ENCODE data around the gene SPEM3.

The SPEM3 gene

GRCh38 chr17:7437369-7437863, 8.8 kb downstream of the SPEM3 start:
- H3K27me3 Mint-ChIP-seq, result peaks cover 45% of the 10 kb centered on the region
- peak overlapping the region; percentile 53 for H3K27ac Mint-ChIP-seq
- H3K36me3 Mint-ChIP-seq (ENCODE audit: low read depth), result peaks cover 25% of the 10 kb centered on the region
- no peaks in the 10 kb centered on the region for H3K9me3 Mint-ChIP-seq
- intact Hi-C loops (cut with micrococcal nuclease), result loop anchor here (2.0 to 5.0 kb wide), 2 partner anchors 85 to 123 kb away; partner anchors contain the start of genes KCTD11 and SENP3
- H3K4me1 Mint-ChIP-seq (ENCODE audit: low read depth), result peaks cover 46% of the 10 kb centered on the region
- H3K4me3 Mint-ChIP-seq, result peak overlapping the region; percentile 86

- peak overlapping the region; percentile 53 for H3K27ac Mint-ChIP-seq
- peaks cover 46% of the 10 kb centered on the region for H3K4me1 Mint-ChIP-seq (ENCODE audit: low read depth)
- H3K27me3 Mint-ChIP-seq, result peaks cover 51% of the 10 kb centered on the region
- H3K9me3 Mint-ChIP-seq, result no peaks in the 10 kb centered on the region
- peaks cover 25% of the 10 kb centered on the region for H3K36me3 Mint-ChIP-seq (ENCODE audit: low read depth)
- peak overlapping the region; percentile 86 for H3K4me3 Mint-ChIP-seq
- intact Hi-C loops (cut with micrococcal nuclease), result loop anchor here (2.0 to 5.0 kb wide), 2 partner anchors 86 to 123 kb away; partner anchors contain the start of genes KCTD11 and SENP3
These were observed 9.4 kb downstream of the SPEM3 start for GRCh38 chr17:7437950-7438614.

GRCh38 chr17:7438656-7439460, 10.2 kb downstream of the SPEM3 start:
- Mint-ChIP-seq H3K4me3 (peak overlapping the region; percentile 86), H3K9me3 (no peaks in the 10 kb centered on the region), H3K27me3 (peaks cover 59% of the 10 kb centered on the region), H3K27ac (peak overlapping the region; percentile 53), H3K36me3 (ENCODE audit: low read depth) (peaks cover 25% of the 10 kb centered on the region), H3K4me1 (ENCODE audit: low read depth) (peaks cover 46% of the 10 kb centered on the region)
- intact Hi-C loops (cut with micrococcal nuclease), result loop anchor here (5.0 kb wide), 1 partner anchor 87 kb away; the partner anchor contains the start of gene KCTD11

- peak within 1 kb of the TSS; percentile 86 for H3K4me3 Mint-ChIP-seq
- H3K27ac Mint-ChIP-seq, result peak within 1 kb of the TSS; percentile 53
- peaks cover 66% of the 10 kb centered on the region for H3K27me3 Mint-ChIP-seq
- intact Hi-C loops (cut with micrococcal nuclease), result loop anchor here (5.0 kb wide), 1 partner anchor 87 kb away; the partner anchor contains the start of gene KCTD11
- H3K4me1 Mint-ChIP-seq (ENCODE audit: low read depth), result peaks cover 46% of the 10 kb centered on the region
- no peaks in the 10 kb centered on the region for H3K9me3 Mint-ChIP-seq
- H3K36me3 Mint-ChIP-seq (ENCODE audit: low read depth), result peaks cover 25% of the 10 kb centered on the region
These were observed 10.9 kb downstream of the SPEM3 start, which contains the start of gene FGF11 for GRCh38 chr17:7439462-7440112. Gene FGF11 (plus strand): TSS chr17:7439512. CDS start chr17:7439621, 109 bp downstream.

GRCh38 chr17:7440113-7440833, 11.6 kb downstream of the SPEM3 start:
- intact Hi-C loops (cut with micrococcal nuclease), result no loop called here
- H3K4me3 Mint-ChIP-seq, result peak overlapping the region; percentile 86
- H3K36me3 Mint-ChIP-seq (ENCODE audit: low read depth), result peaks cover 24% of the 10 kb centered on the region
- H3K27me3 Mint-ChIP-seq, result peaks cover 71% of the 10 kb centered on the region
- peaks cover 51% of the 10 kb centered on the region for H3K4me1 Mint-ChIP-seq (ENCODE audit: low read depth)
- H3K27ac Mint-ChIP-seq, result peak overlapping the region; percentile 53
- no peaks in the 10 kb centered on the region for H3K9me3 Mint-ChIP-seq

- Mint-ChIP-seq H3K4me3 (peak overlapping the region; percentile 86), H3K9me3 (no peaks in the 10 kb centered on the region), H3K36me3 (ENCODE audit: low read depth) (peaks cover 19% of the 10 kb centered on the region), H3K4me1 (ENCODE audit: low read depth) (peaks cover 56% of the 10 kb centered on the region), H3K27ac (no peak overlapping the region), H3K27me3 (peaks cover 77% of the 10 kb centered on the region)
- intact Hi-C loops (cut with micrococcal nuclease), result no loop called here
These were observed 12.2 kb downstream of the SPEM3 start for GRCh38 chr17:7440834-7441195.

- H3K9me3 Mint-ChIP-seq, result no peaks in the 10 kb centered on the region
- no peak overlapping the region for H3K27ac Mint-ChIP-seq
- no peak overlapping the region for H3K4me3 Mint-ChIP-seq
- intact Hi-C loops (cut with micrococcal nuclease), result no loop called here
- H3K36me3 Mint-ChIP-seq (ENCODE audit: low read depth), result peaks cover 14% of the 10 kb centered on the region
- H3K4me1 Mint-ChIP-seq (ENCODE audit: low read depth), result peaks cover 53% of the 10 kb centered on the region
- peaks cover 81% of the 10 kb centered on the region for H3K27me3 Mint-ChIP-seq
These were observed 12.6 kb downstream of the SPEM3 start for GRCh38 chr17:7441266-7441665.

GRCh38 chr17:7442142-7442541, 13.5 kb downstream of the SPEM3 start:
- Mint-ChIP-seq H3K36me3 (ENCODE audit: low read depth) (peaks cover 7% of the 10 kb centered on the region), H3K4me3 (no peak overlapping the region), H3K27ac (no peak overlapping the region), H3K27me3 (peaks cover 89% of the 10 kb centered on the region), H3K9me3 (no peaks in the 10 kb centered on the region), H3K4me1 (ENCODE audit: low read depth) (peaks cover 45% of the 10 kb centered on the region)
- intact Hi-C loops (cut with micrococcal nuclease), result no loop called here

GRCh38 chr17:7443499-7444485, 15.1 kb downstream of the SPEM3 start:
- H3K9me3 Mint-ChIP-seq, result no peaks in the 10 kb centered on the region
- H3K4me1 Mint-ChIP-seq (ENCODE audit: low read depth), result peaks cover 31% of the 10 kb centered on the region
- intact Hi-C loops (cut with micrococcal nuclease), result no loop called here
- H3K27ac Mint-ChIP-seq, result no peak overlapping the region
- H3K36me3 Mint-ChIP-seq (ENCODE audit: low read depth), result no peaks in the 10 kb centered on the region
- peaks cover 95% of the 10 kb centered on the region for H3K27me3 Mint-ChIP-seq
- H3K4me3 Mint-ChIP-seq, result no peak overlapping the region

GRCh38 chr17:7444682-7445618, 16.3 kb downstream of the SPEM3 start, which contains the start of gene CHRNB1:
Gene CHRNB1 (plus strand): TSS chr17:7445061. CDS start chr17:7445128, 67 bp downstream.
- intact Hi-C loops (cut with micrococcal nuclease), result no loop called here
- H3K27me3 Mint-ChIP-seq, result peaks cover 93% of the 10 kb centered on the region
- no peaks in the 10 kb centered on the region for H3K9me3 Mint-ChIP-seq

GRCh38 chr17:7445619-7445968, 16.9 kb downstream of the SPEM3 start:
- H3K9me3 Mint-ChIP-seq, result no peaks in the 10 kb centered on the region
- H3K27me3 Mint-ChIP-seq, result peaks cover 86% of the 10 kb centered on the region
- H3K27ac Mint-ChIP-seq, result peak overlapping the region; percentile 20
- peaks cover 17% of the 10 kb centered on the region for H3K4me1 Mint-ChIP-seq (ENCODE audit: low read depth)
- peak overlapping the region; percentile 79 for H3K4me3 Mint-ChIP-seq
- intact Hi-C loops (cut with micrococcal nuclease), result no loop called here
- no peaks in the 10 kb centered on the region for H3K36me3 Mint-ChIP-seq (ENCODE audit: low read depth)

More at GRCh38 chr17:7444682-7445618, 16.3 kb downstream of the SPEM3 start, which contains the start of gene CHRNB1:
- peaks cover 23% of the 10 kb centered on the region for H3K4me1 Mint-ChIP-seq (ENCODE audit: low read depth)
- H3K36me3 Mint-ChIP-seq (ENCODE audit: low read depth), result no peaks in the 10 kb centered on the region
- peak within 1 kb of the TSS; percentile 20 for H3K27ac Mint-ChIP-seq
- H3K4me3 Mint-ChIP-seq, result peak within 1 kb of the TSS; percentile 79
